ENCODE data around the gene SNRNP70. TPM values are rescaled to one million over a fixed set of nuclear protein-coding genes. Genes with fewer than 3 reads are reported as not detected.
"Not testable (repeated sequence)": the region's sequence is repeated elsewhere in the genome, so short reads cannot be mapped to it uniquely, and the experiment has no call there.

The SNRNP70 gene
- total and polyA plus RNA-seq, 2 donors (not counting 1 experiment from before 2014, with no cell fraction given) = 72.2 to 142 TPM

- Histone ChIP-seq H3K27ac (ENCODE audit: insufficient read depth, low read length) (no peak overlapping the region), H3K9me3 (ENCODE audit: control insufficient read depth, insufficient read depth, low read depth, low read length) (no peaks in the 10 kb centered on the region), H3K4me1 (ENCODE audit: control insufficient read depth, extremely low read depth, insufficient read depth, low read length) (no peaks in the 10 kb centered on the region), H4K20me1 (ENCODE audit: control insufficient read depth, extremely low read depth, insufficient read depth, low read length) (no peaks in the 10 kb centered on the region), H3K36me3 (ENCODE audit: control insufficient read depth, insufficient read depth, low read length) (no peaks in the 10 kb centered on the region), H2AFZ (ENCODE audit: low read length) (no peak overlapping the region), H3K9ac (ENCODE audit: insufficient read depth, low read length) (no peak overlapping the region), H3K4me2 (ENCODE audit: extremely low read depth, insufficient read depth, low read length) (no peak overlapping the region), H3K27me3 (ENCODE audit: control insufficient read depth, insufficient read depth, low read length) (peaks cover 25% of the 10 kb centered on the region), H3K79me2 (ENCODE audit: control insufficient read depth, insufficient read depth, low read length) (no peaks in the 10 kb centered on the region), H3K4me3 (replicated peaks in 1 of 4; ENCODE audit: control extremely low read depth in 1 of 4, insufficient read depth in 1 of 4, low read depth in 3 of 4, low read length in 4 of 4) (no peak overlapping the region)
- TF ChIP-seq CTCF (conservative IDR thresholded peaks at IDR 0.05 in 1 of 2, IDR thresholded peaks at IDR 0.05 in 1 of 2; ENCODE audit: low read depth in 1 of 2, low read length in 2 of 2) (peak; percentile 19 to 27), EZH2 (IDR thresholded peaks at IDR 0.05; ENCODE audit: low read length, missing control alignments) (no peak)
- no peak for DNase-seq (ENCODE audit: low read depth in 2 of 2)
Observed at GRCh38 chr19:49073514-49074378, 11.5 kb upstream of the SNRNP70 start.

- H3K27ac ChIP-seq (ENCODE audit: insufficient read depth, low read length); H3K4me3 ChIP-seq (replicated peaks in 1 of 4; ENCODE audit: control extremely low read depth in 1 of 4, insufficient read depth in 1 of 4, low read depth in 3 of 4, low read length in 4 of 4); H3K4me1 ChIP-seq (ENCODE audit: control insufficient read depth, extremely low read depth, insufficient read depth, low read length); H3K4me2 ChIP-seq (ENCODE audit: extremely low read depth, insufficient read depth, low read length); H3K79me2 ChIP-seq (ENCODE audit: control insufficient read depth, insufficient read depth, low read length); H3K9ac ChIP-seq (ENCODE audit: insufficient read depth, low read length); H3K36me3 ChIP-seq (ENCODE audit: control insufficient read depth, insufficient read depth, low read length); H4K20me1 ChIP-seq (ENCODE audit: control insufficient read depth, extremely low read depth, insufficient read depth, low read length); H2AFZ ChIP-seq (ENCODE audit: low read length); H3K9me3 ChIP-seq (ENCODE audit: control insufficient read depth, insufficient read depth, low read depth, low read length): not testable (repeated sequence)
- DNase-seq (ENCODE audit: low read depth in 2 of 2) = peak; percentile 61 to 66
- peaks cover 22% of the 10 kb centered on the region for H3K27me3 ChIP-seq (ENCODE audit: control insufficient read depth, insufficient read depth, low read length)
- peak; percentile 52 to 56 for TF ChIP-seq CTCF (conservative IDR thresholded peaks at IDR 0.05 in 1 of 2, IDR thresholded peaks at IDR 0.05 in 1 of 2; ENCODE audit: low read depth in 1 of 2, low read length in 2 of 2)
Observed at GRCh38 chr19:49074869-49075268, 10.4 kb upstream of the SNRNP70 start.

- Histone ChIP-seq H3K9ac (ENCODE audit: insufficient read depth, low read length) (no peak overlapping the region), H4K20me1 (ENCODE audit: control insufficient read depth, extremely low read depth, insufficient read depth, low read length) (no peaks in the 10 kb centered on the region), H3K4me2 (ENCODE audit: extremely low read depth, insufficient read depth, low read length) (no peak overlapping the region), H2AFZ (ENCODE audit: low read length) (no peak overlapping the region), H3K4me1 (ENCODE audit: control insufficient read depth, extremely low read depth, insufficient read depth, low read length) (no peaks in the 10 kb centered on the region), H3K27ac (ENCODE audit: insufficient read depth, low read length) (no peak overlapping the region), H3K27me3 (ENCODE audit: control insufficient read depth, insufficient read depth, low read length) (no peaks in the 10 kb centered on the region), H3K4me3 (replicated peaks in 1 of 4; ENCODE audit: control extremely low read depth in 1 of 4, insufficient read depth in 1 of 4, low read depth in 3 of 4, low read length in 4 of 4) (no peak overlapping the region), H3K36me3 (ENCODE audit: control insufficient read depth, insufficient read depth, low read length) (no peaks in the 10 kb centered on the region), H3K79me2 (ENCODE audit: control insufficient read depth, insufficient read depth, low read length) (peaks cover under 1% of the 10 kb centered on the region), H3K9me3 (ENCODE audit: control insufficient read depth, insufficient read depth, low read depth, low read length) (no peaks in the 10 kb centered on the region)
- no peak for TF ChIP-seq CTCF (conservative IDR thresholded peaks at IDR 0.05 in 1 of 2, IDR thresholded peaks at IDR 0.05 in 1 of 2; ENCODE audit: low read depth in 1 of 2, low read length in 2 of 2)
- no peak for DNase-seq (ENCODE audit: low read depth in 2 of 2)
Observed at GRCh38 chr19:49080392-49080791, 4.9 kb upstream of the SNRNP70 start.
